NCI-H1417 (cell line): ENCODE results near the gene FADS6.
"Not testable (repeated sequence)": the region's sequence is repeated elsewhere in the genome, so short reads cannot be mapped to it uniquely, and the experiment has no call there.

ENCODE experiments used
- DNase-seq, 3 experiments: peaks; one replicate each; lab custom pipeline; 2025; lab: John Stamatoyannopoulos, UW

The FADS6 gene

DNA sequence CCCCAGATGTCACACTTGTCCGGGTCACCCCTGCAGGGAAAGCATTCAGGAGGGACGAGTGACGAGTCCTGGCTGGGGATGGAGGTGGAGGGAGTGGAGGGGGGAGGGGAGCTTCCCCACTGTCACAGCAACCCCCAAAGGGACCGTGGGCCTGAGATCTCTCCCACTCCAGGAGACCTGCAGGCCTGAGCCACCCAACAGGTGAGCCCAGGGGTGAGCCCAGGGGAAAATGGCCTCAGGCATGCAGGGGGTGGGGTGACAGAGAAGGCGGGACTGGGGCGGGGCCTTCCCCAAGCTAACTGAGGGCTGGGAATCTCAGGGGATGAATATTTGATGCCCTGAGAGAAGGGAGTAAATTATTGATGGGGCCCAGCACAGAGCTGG lies 27.2 kb upstream of the FADS6 start:
- DNase-seq: peak in 1 of 3 experiments; percentile 36

DNA sequence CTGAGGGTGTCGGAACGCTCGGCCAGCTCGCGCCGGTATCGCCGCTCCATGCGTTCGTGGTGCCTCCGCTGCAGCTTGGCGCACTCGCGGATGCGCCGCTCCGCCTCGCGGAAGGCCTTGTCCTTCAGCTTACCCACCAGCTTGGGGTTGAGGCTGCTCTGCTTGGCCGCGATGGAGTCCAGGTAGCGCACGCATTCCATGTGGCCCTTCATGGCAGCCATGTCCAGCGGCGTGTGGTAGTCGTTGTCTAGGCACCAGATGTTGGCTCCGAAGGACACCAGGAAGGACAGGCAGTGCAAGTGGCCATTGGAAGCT lies 26.8 kb upstream of the FADS6 start:
- DNase-seq: no peak

GRCh38 chr17:74919440-74920305 lies 26.2 kb upstream of the FADS6 start:
- DNase-seq: no peak

DNA sequence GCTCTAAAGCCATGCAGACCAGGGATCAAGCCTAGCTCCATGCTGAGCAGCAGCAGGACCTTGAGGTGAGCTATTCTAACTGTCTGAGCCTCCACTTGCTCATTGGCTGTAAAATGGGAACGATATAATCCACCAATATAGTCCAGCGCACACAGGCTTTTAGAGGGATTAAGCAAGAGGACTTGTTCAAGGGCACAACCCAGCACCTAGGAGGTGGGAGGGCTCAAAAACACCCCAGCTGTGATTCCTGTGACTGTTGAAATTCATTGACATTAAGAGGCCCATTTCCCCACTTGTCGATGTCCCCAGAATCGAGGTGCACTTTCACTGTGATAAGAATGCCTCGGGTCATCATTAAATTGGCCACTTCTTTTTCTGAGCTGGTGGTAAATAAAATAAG lies 25.5 kb upstream of the FADS6 start:
- DNase-seq: no peak

DNA sequence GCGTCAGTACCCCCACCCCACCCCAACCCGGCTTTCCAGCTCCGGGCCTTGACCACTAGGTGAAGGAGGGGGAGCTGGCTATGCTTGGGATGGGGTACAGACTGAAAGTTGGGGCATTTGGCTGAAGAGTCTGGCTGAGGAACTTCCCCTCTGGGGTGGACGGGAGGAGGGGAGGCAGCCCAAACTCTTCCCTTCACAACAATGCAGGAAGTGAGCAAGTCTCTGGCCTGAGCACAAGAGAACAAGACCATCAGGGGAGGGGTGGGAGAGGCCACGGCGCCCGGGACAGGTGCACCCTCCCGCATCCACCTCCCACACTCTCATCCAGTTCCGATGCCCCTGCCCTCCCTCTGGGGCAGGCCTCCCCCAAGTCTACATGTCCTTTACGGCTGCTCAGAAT lies 24.0 kb upstream of the FADS6 start:
- DNase-seq: no peak

DNA sequence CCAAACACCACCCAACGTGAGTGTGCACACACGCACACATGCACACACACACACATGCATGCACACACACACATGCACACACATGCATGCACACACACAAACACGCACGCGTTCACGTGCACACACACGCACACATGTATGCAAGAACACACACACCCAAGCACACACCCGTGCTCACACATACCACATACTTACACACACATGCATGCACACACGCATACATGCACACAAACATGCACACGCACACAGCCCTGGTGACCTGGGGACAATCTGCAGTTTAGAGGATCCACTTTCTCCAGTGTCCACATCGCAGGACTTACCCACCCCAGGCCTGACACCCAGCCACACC lies 23.4 kb upstream of the FADS6 start:
- DNase-seq: no peak

GRCh38 chr17:74916136-74916850 lies 22.9 kb upstream of the FADS6 start:
- DNase-seq: no peak

DNA sequence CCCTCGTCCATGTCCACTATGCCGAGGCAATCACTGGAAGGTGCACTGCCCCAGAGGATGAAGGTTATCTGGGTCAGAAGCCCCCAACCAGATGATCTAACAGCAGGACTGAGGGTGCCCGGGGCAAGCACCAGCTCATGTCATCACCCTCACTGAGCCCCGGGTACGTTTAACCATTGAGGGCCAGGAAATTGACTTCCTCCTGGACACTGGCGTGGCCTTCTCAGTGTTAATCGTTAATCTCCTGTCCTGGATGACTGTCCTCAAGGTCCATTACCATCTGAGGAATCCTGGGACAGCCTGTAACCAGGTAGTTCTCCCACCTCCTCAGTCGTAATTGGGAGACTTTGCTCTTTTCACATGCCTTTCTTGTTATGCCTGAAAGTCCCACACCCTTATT lies 18.0 kb upstream of the FADS6 start:
- not testable (repeated sequence) for DNase-seq

GRCh38 chr17:74909097-74909496 lies 15.7 kb upstream of the FADS6 start:
- DNase-seq: not testable (repeated sequence)

GRCh38 chr17:74907012-74907411 lies 13.6 kb upstream of the FADS6 start:
- no peak for DNase-seq

DNA sequence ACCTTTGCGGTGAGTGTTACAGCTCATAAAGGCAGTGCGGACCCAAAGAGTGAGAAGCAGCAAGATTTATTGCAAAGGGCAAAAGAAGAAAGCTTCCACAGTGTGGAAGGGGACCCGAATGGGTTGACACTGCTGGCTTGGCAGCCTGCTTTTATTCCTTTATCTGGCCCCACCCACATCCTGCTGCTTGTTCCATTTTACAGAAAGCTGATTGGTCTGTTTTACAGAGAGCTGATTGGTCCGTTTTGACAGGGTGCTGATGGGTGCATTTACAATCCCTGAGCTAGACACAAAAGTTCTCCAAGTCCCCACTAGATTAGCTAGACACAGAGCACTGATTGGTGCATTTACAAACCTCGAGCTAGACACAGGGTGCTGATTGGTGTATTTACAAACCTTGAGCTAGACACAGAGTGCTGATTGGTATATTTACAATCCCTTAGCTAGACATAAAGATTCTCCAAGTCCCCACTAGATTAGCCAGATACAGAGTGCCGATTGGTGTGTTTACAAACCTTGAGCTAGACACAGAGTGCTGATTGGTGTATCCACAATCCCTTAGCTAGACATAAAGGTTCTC lies 12.9 kb upstream of the FADS6 start:
- DNase-seq: not testable (repeated sequence)

DNA sequence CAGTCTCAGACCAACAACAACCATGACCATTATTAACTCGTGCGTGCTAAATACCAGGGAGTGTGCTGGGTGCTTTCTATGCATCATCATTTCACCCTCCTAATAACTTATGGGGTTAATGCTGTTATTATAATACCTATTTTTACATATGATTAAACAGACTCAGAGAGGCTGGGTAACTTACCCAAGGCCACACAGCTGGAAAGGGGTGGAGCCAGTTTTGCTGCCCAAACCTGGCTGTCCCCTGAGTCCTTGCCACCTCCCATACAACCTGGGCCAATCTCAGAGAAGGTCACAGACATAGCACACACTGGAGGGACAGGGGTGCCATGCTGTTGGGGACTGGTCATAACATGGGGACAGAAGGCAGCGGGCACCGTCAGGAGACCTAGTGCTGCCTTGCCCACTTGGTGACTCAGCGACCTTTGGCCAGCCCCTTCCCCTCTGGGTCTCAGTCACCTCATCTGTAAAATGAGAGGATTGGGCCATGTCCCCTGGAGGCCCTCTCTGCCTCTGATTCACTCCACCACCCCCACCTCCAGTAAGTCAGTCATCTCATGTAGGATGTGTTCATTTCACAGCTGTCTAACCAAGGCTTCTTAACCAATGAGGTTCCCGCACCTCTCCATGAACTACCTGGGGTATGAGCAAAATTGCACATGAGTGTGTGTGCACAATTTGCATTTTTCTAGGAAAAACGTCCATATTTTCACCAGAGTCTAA lies 11.4 kb upstream of the FADS6 start:
- DNase-seq: no peak

- no peak for DNase-seq
These were observed 10.2 kb upstream of the FADS6 start for GRCh38 chr17:74903671-74904070.

DNA sequence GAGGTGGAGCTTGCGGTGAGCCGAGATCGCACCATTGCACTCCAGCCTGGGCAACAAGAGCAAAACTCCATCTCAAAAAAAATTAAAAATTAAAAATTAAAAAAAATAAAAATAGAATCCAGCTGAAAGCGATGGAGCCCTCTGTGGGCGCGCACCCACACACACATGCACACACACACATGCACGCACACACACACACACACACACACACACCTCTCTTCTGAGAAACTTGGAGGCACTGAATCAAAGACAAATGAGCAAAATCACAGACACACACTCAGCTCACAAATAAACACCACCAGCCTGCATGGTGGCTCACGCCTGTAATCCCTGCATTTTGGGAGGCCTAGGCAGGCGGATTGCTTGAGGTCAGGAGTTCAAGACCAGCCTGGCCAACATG lies 9.6 kb upstream of the FADS6 start:
- DNase-seq: no peak

DNA sequence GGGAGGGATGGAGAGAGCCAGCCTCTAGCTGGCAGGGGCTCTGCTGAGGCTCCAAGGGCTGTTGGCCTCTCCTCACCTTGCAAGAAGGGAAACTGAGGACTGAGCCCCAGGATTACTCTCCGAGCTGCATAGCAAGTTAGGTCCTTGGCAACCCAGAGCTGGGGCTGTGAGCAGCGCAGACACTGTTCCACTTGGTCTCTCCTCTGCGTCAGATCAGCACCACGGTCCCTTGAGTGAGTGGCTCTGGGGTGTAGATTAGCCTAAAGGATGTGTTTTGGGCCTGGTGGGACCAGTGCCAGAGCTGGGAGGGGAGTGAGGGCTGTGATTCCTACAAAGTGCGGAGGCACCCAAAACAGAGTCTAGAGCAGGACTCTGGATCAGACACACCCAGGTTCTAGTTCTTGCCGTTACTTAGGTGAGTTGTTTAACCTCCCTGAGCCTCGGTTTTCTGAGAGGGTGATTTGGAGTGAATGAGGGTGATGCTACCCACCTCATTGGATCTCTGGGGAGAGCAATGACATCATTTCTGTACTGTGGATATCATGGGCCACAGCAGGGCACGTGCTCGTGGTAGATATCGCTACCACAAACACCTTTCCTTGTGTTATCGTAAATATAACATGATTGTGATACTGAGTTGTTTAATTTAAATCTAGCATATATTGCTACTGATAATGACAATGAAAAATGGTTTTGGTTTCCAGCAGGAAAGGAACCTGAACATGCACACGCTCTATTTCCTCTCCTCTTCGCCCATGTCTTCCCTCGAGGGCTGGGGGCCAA lies 8.1 kb upstream of the FADS6 start:
- DNase-seq: no peak

GRCh38 chr17:74900208-74900607 lies 6.8 kb upstream of the FADS6 start:
- DNase-seq: no peak

DNA sequence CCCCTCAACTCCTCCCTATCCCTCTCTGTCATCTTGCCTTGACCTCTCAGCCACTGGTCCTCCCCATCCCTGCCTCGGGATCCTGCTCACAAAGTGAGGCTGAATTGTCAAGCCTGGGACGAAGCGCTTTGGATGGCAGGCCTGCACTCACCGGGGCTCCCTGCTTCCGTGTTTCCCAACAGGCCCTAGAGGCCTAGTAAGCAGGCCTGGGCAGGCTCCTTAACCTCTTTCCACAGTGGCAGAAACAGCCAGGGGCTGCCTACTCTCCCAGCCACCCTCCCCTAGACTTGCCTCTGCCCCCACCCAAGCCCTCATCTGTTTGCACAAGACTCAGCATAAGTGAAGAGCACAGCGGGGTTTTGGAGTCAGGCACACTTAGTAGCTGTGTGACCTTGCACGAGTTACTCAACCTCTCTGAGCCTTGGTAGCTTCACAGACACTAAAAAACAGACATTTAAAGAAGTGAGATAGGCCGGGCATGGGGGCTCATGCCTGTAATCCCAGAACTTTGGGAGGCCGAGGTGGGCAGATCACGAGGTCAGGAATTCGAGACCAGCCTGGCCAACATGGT lies 5.0 kb upstream of the FADS6 start:
- DNase-seq: no peak

- no peak for DNase-seq
These were observed 671 bp upstream of the FADS6 start for GRCh38 chr17:74893936-74894671.

- peak in 1 of 3 experiments; percentile 4 for DNase-seq
These were observed 1.2 kb downstream of the FADS6 start for GRCh38 chr17:74892013-74892841.

DNA sequence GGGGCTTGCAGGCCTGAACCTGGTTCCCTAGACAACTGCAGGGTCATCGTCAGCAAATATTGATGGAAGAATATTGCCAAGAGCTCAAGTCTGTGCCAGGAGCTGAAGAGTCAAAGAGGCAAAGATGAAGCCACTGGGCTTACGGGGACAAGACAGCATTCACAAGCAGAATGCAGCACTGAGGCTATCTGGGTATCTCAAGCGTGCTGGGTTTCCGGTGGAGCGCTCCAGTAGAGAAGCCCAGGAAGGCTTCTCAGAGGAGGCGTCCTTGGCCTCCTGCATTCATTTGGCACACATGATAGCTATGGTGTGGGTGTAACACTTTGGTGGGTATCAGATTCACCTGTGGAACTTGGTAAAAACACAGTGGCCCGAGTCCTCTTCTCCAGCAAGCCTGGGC lies 2.9 kb downstream of the FADS6 start:
- DNase-seq: no peak
